Measurements from ENCODE around the gene CD300LF. TPM values are rescaled to one million over a fixed set of nuclear protein-coding genes. Genes with fewer than 3 reads are reported as not detected.

Gene CD300LF
- total RNA-seq, 4 donors from 2014 or later = not detected

DNA sequence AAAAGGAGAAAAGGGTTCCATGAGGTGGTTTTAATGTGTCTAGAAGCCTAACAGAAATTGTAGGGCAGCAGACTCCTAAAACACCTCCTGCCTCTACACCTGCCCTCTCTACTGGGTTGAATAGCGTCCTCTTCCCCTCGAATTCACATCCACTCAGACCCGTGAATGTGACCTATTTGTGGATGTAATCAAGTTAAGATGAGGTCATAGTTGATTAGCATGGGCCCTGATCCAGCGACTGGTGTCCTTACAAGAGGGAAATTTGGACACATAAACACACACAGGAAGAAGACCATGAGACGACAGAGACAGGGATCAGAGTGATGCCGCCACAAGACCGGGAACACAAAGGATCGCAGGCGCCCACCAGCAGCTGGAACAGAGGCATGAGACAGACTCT lies 13.5 kb downstream of the CD300LF start:
- TF ChIP-seq, protein P1, sequence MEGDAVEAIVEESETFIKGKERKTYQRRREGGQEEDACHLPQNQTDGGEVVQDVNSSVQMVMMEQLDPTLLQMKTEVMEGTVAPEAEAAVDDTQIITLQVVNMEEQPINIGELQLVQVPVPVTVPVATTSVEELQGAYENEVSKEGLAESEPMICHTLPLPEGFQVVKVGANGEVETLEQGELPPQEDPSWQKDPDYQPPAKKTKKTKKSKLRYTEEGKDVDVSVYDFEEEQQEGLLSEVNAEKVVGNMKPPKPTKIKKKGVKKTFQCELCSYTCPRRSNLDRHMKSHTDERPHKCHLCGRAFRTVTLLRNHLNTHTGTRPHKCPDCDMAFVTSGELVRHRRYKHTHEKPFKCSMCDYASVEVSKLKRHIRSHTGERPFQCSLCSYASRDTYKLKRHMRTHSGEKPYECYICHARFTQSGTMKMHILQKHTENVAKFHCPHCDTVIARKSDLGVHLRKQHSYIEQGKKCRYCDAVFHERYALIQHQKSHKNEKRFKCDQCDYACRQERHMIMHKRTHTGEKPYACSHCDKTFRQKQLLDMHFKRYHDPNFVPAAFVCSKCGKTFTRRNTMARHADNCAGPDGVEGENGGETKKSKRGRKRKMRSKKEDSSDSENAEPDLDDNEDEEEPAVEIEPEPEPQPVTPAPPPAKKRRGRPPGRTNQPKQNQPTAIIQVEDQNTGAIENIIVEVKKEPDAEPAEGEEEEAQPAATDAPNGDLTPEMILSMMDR (IDR thresholded peaks at IDR 0.05 in 4 of 5, conservative IDR thresholded peaks at IDR 0.05 in 1 of 5) = no peak
- TF ChIP-seq POLR2A (IDR thresholded peaks at IDR 0.05) = no peak
- no peaks in the 10 kb centered on the region for H3K4me1 ChIP-seq

DNA sequence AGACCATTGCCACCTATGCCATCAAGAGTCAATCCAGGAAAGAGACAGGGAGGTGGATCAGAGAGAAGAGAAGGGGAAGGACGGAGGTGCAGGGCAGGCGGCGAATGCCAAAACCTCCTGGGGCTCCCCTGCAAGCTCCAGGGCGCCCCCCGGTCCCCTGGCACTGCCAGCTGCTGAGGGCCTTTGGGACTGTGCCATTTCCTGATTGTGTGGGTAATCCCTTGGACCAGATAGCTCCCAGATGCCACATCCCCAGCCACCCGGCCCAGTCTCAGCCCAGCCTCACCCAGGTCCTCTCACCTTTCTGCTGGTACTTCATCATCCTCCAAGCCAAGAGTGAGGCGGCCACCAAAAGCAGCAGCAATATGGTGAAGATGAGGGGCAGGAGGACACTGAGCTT lies 14.7 kb downstream of the CD300LF start:
- Histone ChIP-seq H3K4me3 (no peak overlapping the region), H3K4me1 (no peaks in the 10 kb centered on the region), H3K9me3 (no peaks in the 10 kb centered on the region), H3K27me3 (no peaks in the 10 kb centered on the region), H3K27ac (no peak overlapping the region), H3K36me3 (no peaks in the 10 kb centered on the region)
- intact Hi-C loops (cut with DNase I; ENCODE audit: low total_unique reads) (no loop called here), in situ Hi-C loops (cut with MboI; ENCODE audit: low sequenced_read_pairs in 4 of 4) (no loop called here)
- no peak for ATAC-seq
- no peak for DNase-seq
- TF ChIP-seq, protein P1 (IDR thresholded peaks at IDR 0.05 in 4 of 5, conservative IDR thresholded peaks at IDR 0.05 in 1 of 5) = no peak
- no peak for TF ChIP-seq POLR2A (IDR thresholded peaks at IDR 0.05)

More for the DNA sequence above, 13.5 kb downstream of the CD300LF start:
- Histone ChIP-seq H3K36me3 (no peaks in the 10 kb centered on the region), H3K4me3 (no peak overlapping the region), H3K27ac (no peak overlapping the region), H3K9me3 (no peaks in the 10 kb centered on the region), H3K27me3 (no peaks in the 10 kb centered on the region)
- intact Hi-C loops (cut with DNase I; ENCODE audit: low total_unique reads) = no loop called here
- ATAC-seq (no peak), DNase-seq (no peak)
- in situ Hi-C loops (cut with MboI; ENCODE audit: low sequenced_read_pairs in 4 of 4) = no loop called here

DNA sequence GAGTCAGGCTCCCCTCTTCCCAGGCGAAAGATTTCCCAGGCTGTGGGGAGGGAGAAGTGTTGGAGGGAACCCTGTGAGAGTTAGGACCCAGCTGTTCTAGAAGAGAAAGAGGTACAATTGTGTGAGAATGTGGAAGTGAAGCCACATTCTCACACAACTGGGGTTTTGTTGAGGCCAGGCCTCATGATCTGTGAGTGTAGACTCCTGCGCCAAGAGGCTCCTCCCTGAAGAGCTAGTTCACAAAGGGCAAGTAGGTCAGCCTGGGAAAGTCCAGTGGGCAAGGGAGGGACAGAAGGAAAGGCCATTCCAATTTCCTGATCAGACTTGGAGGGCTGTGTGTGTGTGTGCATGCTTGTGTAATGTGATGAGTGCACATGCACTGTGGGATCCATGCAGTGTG lies 15.2 kb downstream of the CD300LF start:
- TF ChIP-seq, protein P1 (IDR thresholded peaks at IDR 0.05 in 4 of 5, conservative IDR thresholded peaks at IDR 0.05 in 1 of 5) = no peak
- TF ChIP-seq POLR2A (IDR thresholded peaks at IDR 0.05) = no peak
- H3K36me3 ChIP-seq = no peaks in the 10 kb centered on the region
- ATAC-seq (no peak), DNase-seq (no peak)
- no peaks in the 10 kb centered on the region for H3K9me3 ChIP-seq
- H3K4me3 ChIP-seq = no peak overlapping the region
- no peak overlapping the region for H3K27ac ChIP-seq
- intact Hi-C loops (cut with DNase I; ENCODE audit: low total_unique reads) = no loop called here
- in situ Hi-C loops (cut with MboI; ENCODE audit: low sequenced_read_pairs in 4 of 4) = no loop called here
- H3K27me3 ChIP-seq = no peaks in the 10 kb centered on the region
- no peaks in the 10 kb centered on the region for H3K4me1 ChIP-seq

DNA sequence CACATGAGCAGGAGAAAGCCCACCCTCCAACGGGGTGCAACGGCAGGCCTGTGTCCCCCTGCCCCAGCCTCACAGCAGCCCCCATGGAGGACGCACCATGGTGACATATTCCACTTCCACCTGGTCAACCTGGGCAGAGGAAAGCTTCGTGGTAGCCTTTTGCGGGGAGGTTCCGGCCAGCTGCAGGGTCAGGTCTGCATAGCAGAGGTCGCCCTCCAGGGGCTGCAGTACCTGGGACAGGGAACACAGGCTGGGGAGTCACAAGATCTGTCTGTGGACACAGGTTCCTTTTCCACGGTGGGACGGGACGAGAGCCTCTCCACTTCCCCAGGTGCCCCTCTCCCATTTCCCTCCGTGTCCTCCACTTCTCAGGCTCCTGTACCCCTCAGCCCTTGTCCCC lies 17.1 kb downstream of the CD300LF start:
- in situ Hi-C loops (cut with MboI; ENCODE audit: low sequenced_read_pairs in 4 of 4) = no loop called here

More for the DNA sequence above, 17.1 kb downstream of the CD300LF start:
- DNase-seq (no peak), ATAC-seq (no peak)
- no peaks in the 10 kb centered on the region for H3K9me3 ChIP-seq
- H3K27me3 ChIP-seq = no peaks in the 10 kb centered on the region
- TF ChIP-seq POLR2A (IDR thresholded peaks at IDR 0.05) = no peak
- TF ChIP-seq, protein P1 (IDR thresholded peaks at IDR 0.05 in 4 of 5, conservative IDR thresholded peaks at IDR 0.05 in 1 of 5) = no peak
- H3K36me3 ChIP-seq = no peaks in the 10 kb centered on the region
- H3K4me1 ChIP-seq = no peaks in the 10 kb centered on the region
- intact Hi-C loops (cut with DNase I; ENCODE audit: low total_unique reads) = no loop called here
- no peak overlapping the region for H3K27ac ChIP-seq
- H3K4me3 ChIP-seq = no peak overlapping the region

Data from gastrocnemius medialis (tissue), 4 donors.